SU-DHL-6 (cell line): Measurements from ENCODE around the gene SLC35E4.

ENCODE experiments used
- CTCF ChIP-seq: fragments of 200-600 bp; sonication (generic); IDR thresholded peaks from one replicate; pipeline ENCODE4 v1.5.1; 2017; ENCODE audit warnings: antibody characterized with exemption, mild to moderate bottlenecking, low read length, moderate library complexity; ENCODE audit not compliant: insufficient read depth, poor library complexity, severe bottlenecking
- EZH2phosphoT487 ChIP-seq: fragments of 200-600 bp; sonication (generic), shearing (Covaris generic); conservative IDR thresholded peaks from 2 replicates; pipeline ENCODE4 v1.6.1; 2018; ENCODE audit warnings: mild to moderate bottlenecking, antibody characterized with exemption, low read length, moderate library complexity, mixed read lengths

GRCh38 chr22:30680991-30681770, 45.6 kb downstream of the SLC35E4 start:
- TF ChIP-seq CTCF: no peak
- no peak for TF ChIP-seq EZH2phosphoT487
